SHP77 (cell line): ENCODE measurements around the gene KLC3.
A peak's percentile ranks its signal among the peaks of the same experiment; 100 is the strongest.
"Not testable (repeated sequence)": the region's sequence is repeated elsewhere in the genome, so short reads cannot be mapped to it uniquely, and the experiment has no call there.

Source experiments
- DNase-seq, 2 experiments: peaks; one replicate each; lab custom pipeline; 2025; lab: John Stamatoyannopoulos, UW

The KLC3 gene

GRCh38 chr19:45340232-45340898 is at the start of gene KLC3:
Gene KLC3 (plus strand): TSS chr19:45340750. CDS start chr19:45345542, 4,792 bp downstream.
- DNase-seq = no peak

- no peak for DNase-seq
Measured at GRCh38 chr19:45291834-45292233, 48.7 kb upstream of the KLC3 start.

GRCh38 chr19:45293682-45294081 is 46.9 kb upstream of the KLC3 start:
- DNase-seq = no peak

- no peak for DNase-seq
Measured at GRCh38 chr19:45294291-45295029, 46.1 kb upstream of the KLC3 start.

GRCh38 chr19:45295873-45296272 is 44.7 kb upstream of the KLC3 start:
- DNase-seq = no peak

- DNase-seq = no peak
Measured at GRCh38 chr19:45296355-45296754, 44.2 kb upstream of the KLC3 start.

- DNase-seq = no peak
Measured at GRCh38 chr19:45297674-45298073, 42.9 kb upstream of the KLC3 start.

- no peak for DNase-seq
Measured at GRCh38 chr19:45298264-45298663, 42.3 kb upstream of the KLC3 start.

- DNase-seq = no peak
Measured at GRCh38 chr19:45299719-45300118, 40.8 kb upstream of the KLC3 start.

GRCh38 chr19:45302416-45302815 is 38.1 kb upstream of the KLC3 start:
- DNase-seq = no peak

- DNase-seq = no peak
Measured at GRCh38 chr19:45303269-45304060, 37.1 kb upstream of the KLC3 start.

GRCh38 chr19:45304141-45304926 is 36.2 kb upstream of the KLC3 start:
- DNase-seq = no peak

- DNase-seq = no peak
Measured at GRCh38 chr19:45305007-45305406, 35.5 kb upstream of the KLC3 start.

- DNase-seq = no peak
Measured at GRCh38 chr19:45305421-45305820, 35.1 kb upstream of the KLC3 start.

GRCh38 chr19:45306040-45306439 is 34.5 kb upstream of the KLC3 start:
- no peak for DNase-seq

GRCh38 chr19:45306518-45307027 is 34.0 kb upstream of the KLC3 start:
- DNase-seq = peak in 1 of 2 experiments; percentile 33

- DNase-seq = no peak
Measured at GRCh38 chr19:45307361-45307760, 33.2 kb upstream of the KLC3 start.

- DNase-seq = not testable (repeated sequence)
Measured at GRCh38 chr19:45309322-45309721, 31.2 kb upstream of the KLC3 start.

- no peak for DNase-seq
Measured at GRCh38 chr19:45311621-45312020, 28.9 kb upstream of the KLC3 start.

GRCh38 chr19:45312285-45312684 is 28.3 kb upstream of the KLC3 start:
- DNase-seq = not testable (repeated sequence)

GRCh38 chr19:45314708-45315245 is 25.8 kb upstream of the KLC3 start:
- no peak for DNase-seq
